NT2/D1 (cell line): Measurements from ENCODE around the gene MAML1.

ENCODE experiments used
- YY1 ChIP-seq: IDR thresholded peaks from 2 replicates; pipeline ENCODE4 v1.6.1; 2011; ENCODE audit not compliant: insufficient read length, insufficient read depth
- ZNF274 ChIP-seq: IDR thresholded peaks from 2 replicates; pipeline ENCODE4 v1.6.1; 2011; ENCODE audit warnings: mild to moderate bottlenecking, low read depth, low read length

DNA sequence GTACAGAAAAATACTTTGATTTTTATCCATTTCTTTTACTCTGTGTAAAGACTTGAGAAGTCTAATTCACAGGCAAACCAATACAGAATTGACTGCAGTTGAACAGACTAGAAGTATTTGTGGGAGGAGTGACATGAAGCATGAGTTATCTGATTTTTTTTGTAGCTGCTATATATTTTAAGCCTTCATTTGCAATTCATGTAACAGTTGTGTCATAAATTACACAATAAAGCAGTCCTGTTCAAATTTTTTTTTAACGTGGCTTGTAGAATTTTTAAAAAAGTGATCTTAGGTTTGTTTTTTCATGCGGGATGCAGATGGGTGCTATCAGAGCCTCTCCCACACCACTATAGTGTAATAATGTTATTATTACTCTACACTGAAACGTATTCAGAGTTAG is 2.9 kb upstream of the MAML1 start:
- no peak for TF ChIP-seq YY1
- TF ChIP-seq ZNF274 = no peak
